ENCODE results near the gene FANCC. TPM values are rescaled to one million over a fixed set of nuclear protein-coding genes. Genes with fewer than 3 reads are reported as not detected.

FANCC gene
- total RNA-seq, 4 donors from 2014 or later, result 7.7 to 27.8 (median 9.0) TPM

- Histone ChIP-seq H3K4me3 (no peak overlapping the region), H3K9me3 (no peaks in the 10 kb centered on the region), H3K27me3 (no peaks in the 10 kb centered on the region), H3K27ac (no peak overlapping the region), H3K4me1 (peaks cover 19% of the 10 kb centered on the region), H3K36me3 (no peaks in the 10 kb centered on the region)
- no peak for DNase-seq (ENCODE audit: low spot score in 2 of 2)
- WGBS, result 86% methylated on average over 17 of the region's 17 CpGs
- TF ChIP-seq EP300 (IDR thresholded peaks at IDR 0.05), result no peak
- TF ChIP-seq, protein P1, sequence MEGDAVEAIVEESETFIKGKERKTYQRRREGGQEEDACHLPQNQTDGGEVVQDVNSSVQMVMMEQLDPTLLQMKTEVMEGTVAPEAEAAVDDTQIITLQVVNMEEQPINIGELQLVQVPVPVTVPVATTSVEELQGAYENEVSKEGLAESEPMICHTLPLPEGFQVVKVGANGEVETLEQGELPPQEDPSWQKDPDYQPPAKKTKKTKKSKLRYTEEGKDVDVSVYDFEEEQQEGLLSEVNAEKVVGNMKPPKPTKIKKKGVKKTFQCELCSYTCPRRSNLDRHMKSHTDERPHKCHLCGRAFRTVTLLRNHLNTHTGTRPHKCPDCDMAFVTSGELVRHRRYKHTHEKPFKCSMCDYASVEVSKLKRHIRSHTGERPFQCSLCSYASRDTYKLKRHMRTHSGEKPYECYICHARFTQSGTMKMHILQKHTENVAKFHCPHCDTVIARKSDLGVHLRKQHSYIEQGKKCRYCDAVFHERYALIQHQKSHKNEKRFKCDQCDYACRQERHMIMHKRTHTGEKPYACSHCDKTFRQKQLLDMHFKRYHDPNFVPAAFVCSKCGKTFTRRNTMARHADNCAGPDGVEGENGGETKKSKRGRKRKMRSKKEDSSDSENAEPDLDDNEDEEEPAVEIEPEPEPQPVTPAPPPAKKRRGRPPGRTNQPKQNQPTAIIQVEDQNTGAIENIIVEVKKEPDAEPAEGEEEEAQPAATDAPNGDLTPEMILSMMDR (IDR thresholded peaks at IDR 0.05), result no peak
- no peak for TF ChIP-seq POLR2A (IDR thresholded peaks at IDR 0.05)
Measured at GRCh38 chr9:95132366-95133324, 184.9 kb downstream of the FANCC start.

GRCh38 chr9:95131023-95131943 lies 186.2 kb downstream of the FANCC start:
- 29% methylated on average over 7 of the region's 7 CpGs for WGBS
- H3K9me3 ChIP-seq, result no peaks in the 10 kb centered on the region
- peaks cover 31% of the 10 kb centered on the region for H3K4me1 ChIP-seq
- H3K27ac ChIP-seq, result no peak overlapping the region
- no peaks in the 10 kb centered on the region for H3K27me3 ChIP-seq
- no peak overlapping the region for H3K4me3 ChIP-seq
- no peak for DNase-seq (ENCODE audit: low spot score in 2 of 2)
- TF ChIP-seq POLR2AphosphoS5 (IDR thresholded peaks at IDR 0.05), result no peak
- no peak for TF ChIP-seq POLR2A (IDR thresholded peaks at IDR 0.05)
- TF ChIP-seq, protein P1 (IDR thresholded peaks at IDR 0.05), result peak; percentile 46 to 80
- TF ChIP-seq EP300 (IDR thresholded peaks at IDR 0.05), result no peak
- H3K36me3 ChIP-seq, result no peaks in the 10 kb centered on the region

GRCh38 chr9:95130484-95130883 lies 187.0 kb downstream of the FANCC start:
- no peaks in the 10 kb centered on the region for H3K27me3 ChIP-seq
- H3K36me3 ChIP-seq, result no peaks in the 10 kb centered on the region
- no peaks in the 10 kb centered on the region for H3K9me3 ChIP-seq
- peaks cover 37% of the 10 kb centered on the region for H3K4me1 ChIP-seq
- H3K4me3 ChIP-seq, result no peak overlapping the region
- H3K27ac ChIP-seq, result no peak overlapping the region
- 79% methylated on average over 5 of the region's 5 CpGs for WGBS
- no peak for DNase-seq (ENCODE audit: low spot score in 2 of 2)
- no peak for TF ChIP-seq POLR2A (IDR thresholded peaks at IDR 0.05)
- TF ChIP-seq, protein P1 (IDR thresholded peaks at IDR 0.05), result no peak
- TF ChIP-seq EP300 (IDR thresholded peaks at IDR 0.05), result no peak
- TF ChIP-seq POLR2AphosphoS5 (IDR thresholded peaks at IDR 0.05), result no peak

GRCh38 chr9:95129476-95130291 lies 187.8 kb downstream of the FANCC start:
- no peak for TF ChIP-seq POLR2A (IDR thresholded peaks at IDR 0.05)
- TF ChIP-seq POLR2AphosphoS5 (IDR thresholded peaks at IDR 0.05), result no peak
- TF ChIP-seq, protein P1 (IDR thresholded peaks at IDR 0.05), result no peak
- no peak for TF ChIP-seq EP300 (IDR thresholded peaks at IDR 0.05)

More at GRCh38 chr9:95129476-95130291, 187.8 kb downstream of the FANCC start:
- Histone ChIP-seq H3K9me3 (no peaks in the 10 kb centered on the region), H3K36me3 (no peaks in the 10 kb centered on the region), H3K27ac (no peak overlapping the region), H3K4me3 (no peak overlapping the region), H3K4me1 (peaks cover 45% of the 10 kb centered on the region), H3K27me3 (no peaks in the 10 kb centered on the region)
- DNase-seq (ENCODE audit: low spot score in 2 of 2), result no peak
- WGBS, result 86% methylated on average over 8 of the region's 8 CpGs
